NCI-H748 (cell line): ENCODE data around the gene RRAGD.
A peak's percentile ranks its signal among the peaks of the same experiment; 100 is the strongest.

Experiments
- DNase-seq: peaks from one replicate; lab custom pipeline; 2025; ENCODE audit not compliant: unreplicated experiment; lab: John Stamatoyannopoulos, UW

RRAGD gene, protein sequence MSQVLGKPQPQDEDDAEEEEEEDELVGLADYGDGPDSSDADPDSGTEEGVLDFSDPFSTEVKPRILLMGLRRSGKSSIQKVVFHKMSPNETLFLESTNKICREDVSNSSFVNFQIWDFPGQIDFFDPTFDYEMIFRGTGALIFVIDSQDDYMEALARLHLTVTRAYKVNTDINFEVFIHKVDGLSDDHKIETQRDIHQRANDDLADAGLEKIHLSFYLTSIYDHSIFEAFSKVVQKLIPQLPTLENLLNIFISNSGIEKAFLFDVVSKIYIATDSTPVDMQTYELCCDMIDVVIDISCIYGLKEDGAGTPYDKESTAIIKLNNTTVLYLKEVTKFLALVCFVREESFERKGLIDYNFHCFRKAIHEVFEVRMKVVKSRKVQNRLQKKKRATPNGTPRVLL

DNA sequence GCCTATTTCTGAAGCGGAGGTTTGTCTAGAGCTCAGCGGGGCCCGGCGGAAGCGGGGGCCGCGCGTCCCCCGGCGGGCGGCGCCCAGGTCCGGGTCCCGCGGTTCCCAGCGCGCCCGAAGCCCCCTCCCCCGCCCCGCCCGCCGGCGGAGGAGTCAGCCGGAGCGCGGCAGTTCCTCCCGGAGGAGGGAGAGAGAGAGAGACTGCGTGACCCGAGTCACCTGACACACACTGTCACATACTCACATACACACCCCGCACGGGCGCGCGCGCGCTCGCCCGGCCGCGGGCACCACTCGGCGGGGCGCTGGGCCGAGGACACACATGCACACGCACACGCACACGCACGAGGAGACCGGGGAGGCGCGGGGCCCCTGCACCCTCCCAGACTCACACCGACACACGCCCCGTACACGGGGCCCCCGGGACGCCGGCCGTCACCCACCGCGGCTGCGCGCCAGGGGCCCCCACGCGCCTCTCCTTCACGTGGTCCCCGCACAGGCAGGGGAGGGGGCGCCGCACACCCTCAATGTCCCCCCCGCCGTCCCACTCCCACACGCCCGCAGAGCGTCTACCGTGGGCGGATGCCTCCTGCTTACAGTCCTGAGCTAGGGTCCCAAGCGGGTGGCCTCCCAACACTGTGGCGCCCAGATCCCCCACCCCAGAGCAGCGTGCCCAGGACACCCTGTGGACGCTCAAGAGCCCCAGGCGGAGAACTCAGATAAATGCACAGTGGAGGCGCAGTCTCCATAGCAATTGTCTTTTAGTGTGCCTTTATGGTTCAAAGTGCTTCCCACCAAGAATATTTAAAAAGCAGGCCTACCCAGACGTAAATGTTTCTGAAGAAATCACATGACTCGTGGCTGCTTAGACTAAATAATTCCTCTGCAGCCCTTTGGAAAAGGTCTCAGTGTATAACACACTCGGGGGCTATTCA, at the start of gene RRAGD:
Gene RRAGD, minus strand, starts transcription at position 203 of the 935 bp plus-strand sequence. CDS start 280 bp downstream, outside the sequence.
- peak; percentile 79 for DNase-seq

DNA sequence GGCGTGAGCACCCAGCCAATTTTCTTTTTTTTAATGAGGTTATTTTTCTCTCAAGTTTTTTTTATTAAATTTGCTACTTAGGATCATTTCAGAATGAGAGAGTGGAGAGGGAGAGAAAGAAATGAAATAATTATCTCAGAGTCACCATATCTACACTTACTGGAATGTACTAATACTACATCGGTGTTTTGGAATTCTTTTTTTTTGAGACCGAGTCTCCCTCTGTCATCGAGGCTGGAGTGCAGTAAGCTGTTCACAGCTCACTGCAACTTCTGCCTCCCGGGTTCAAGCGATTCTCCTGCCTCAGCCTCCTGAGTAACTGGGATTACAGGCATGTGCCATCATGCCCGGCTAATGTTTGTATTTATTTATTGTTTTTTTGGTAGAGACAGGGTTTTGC, 48.6 kb upstream of the RRAGD start:
- DNase-seq, result no peak

DNA sequence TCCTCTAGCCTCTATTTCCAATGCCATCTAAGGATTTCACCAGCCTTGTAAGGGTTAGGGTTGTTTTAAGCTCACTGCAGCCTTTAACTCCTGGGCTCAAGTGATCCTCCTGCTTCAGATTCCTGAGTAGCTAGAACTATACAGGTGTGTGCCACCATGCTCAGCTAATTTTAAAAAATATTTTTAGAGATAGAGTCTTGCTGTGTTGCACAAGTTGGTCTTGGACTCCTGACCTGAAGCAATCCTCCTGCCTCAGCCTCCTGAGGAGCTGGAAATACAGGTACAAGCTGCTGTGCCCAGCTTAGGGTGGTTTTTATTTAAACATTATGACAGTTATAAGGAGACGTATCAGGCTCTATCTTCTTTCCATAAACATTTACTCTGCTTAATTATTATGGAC, 47.4 kb upstream of the RRAGD start:
- DNase-seq, result no peak

DNA sequence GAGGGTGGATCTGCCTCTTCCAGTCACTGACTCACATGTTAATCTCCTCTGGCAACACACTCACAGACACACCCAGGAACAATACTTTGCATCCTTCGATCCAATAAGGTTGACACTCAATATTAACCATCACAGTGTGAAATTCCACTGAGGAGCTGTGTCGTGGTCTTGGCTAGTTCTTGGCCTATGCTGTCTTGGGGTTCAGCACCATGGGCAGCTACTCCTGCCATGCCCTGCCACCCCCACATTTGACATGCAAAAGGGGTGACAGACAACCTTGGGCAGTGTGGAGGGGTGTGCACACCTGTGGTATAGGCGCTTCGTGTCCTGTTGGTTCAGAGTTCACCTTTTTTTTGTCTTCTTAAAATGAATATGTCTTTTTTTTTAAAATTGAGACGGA, 46.6 kb upstream of the RRAGD start:
- DNase-seq, result no peak

DNA sequence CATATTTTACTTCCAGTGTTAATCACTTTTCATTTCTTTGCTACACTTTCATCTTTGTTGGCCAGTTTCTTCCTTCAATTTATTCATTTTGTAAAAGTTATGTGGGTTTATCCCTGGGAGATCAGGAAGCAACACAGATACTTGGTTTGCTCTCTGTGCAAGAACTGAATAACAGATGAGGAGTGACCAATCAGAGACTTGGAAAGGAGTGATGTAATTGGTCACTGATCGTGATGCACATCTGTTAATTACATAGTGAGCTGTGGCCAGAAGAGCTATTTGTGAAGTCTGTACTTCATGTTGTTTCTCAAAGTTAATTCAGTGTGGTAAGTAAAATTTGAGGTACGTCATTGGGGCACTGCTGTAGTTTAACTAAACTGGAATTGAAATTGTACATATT, 42.2 kb upstream of the RRAGD start:
- DNase-seq, result no peak

DNA sequence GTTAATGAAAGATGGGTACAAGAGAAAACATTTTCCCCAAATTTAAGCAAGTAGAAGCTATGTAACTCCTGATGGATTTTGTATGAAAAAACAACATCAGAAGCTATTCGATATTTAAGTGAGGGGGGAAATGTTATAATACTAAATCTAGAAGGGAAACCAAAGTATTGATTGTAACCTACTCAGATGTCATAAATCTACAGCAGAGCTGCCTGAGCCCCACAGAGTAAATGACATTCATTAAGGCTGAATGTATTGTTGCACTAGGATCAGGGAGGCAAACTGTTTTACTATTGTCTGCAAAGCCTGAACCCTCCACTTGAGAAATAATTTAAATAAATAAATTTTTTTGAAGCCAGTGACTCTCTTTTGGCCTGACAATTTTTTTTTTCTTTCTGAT, 40.2 kb upstream of the RRAGD start:
- no peak for DNase-seq

DNA sequence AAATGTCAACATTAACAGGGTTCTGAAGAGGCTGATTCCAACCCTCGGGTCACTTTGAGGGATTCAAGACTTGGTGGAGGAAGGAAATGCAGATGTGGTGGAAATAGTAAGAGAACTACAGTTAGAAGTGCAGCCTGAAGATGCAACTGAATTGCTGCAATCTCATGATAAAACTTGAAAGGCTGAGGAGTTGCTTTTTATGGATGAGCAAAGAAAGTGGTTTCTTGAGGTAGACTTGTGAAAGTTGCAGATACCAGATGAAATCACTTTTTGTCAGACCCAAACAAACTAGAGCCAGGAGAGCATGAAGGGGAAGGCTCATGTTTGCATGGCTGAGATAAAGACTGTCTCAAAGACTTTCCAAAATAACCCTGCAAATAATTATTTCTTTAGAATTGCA, 37.1 kb upstream of the RRAGD start:
- no peak for DNase-seq

DNA sequence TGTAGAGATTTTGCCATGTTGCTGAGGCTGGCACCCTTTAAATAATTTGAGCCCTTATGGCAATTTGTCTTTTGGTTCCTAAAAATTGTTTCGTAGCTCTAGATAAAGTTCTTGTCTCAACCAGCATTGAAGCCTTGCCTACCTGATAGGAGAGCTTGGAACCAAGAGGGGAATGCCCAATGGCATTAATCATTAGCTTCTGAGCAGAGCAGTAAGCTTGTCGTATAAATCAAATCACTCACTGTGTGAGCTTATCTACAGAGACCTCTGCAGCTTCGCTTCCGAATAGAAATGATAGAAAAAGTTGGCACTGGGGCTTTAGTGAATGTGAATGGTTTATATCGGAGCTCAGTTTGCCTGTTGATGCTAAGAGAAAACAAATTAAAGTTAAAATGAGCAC, 31.6 kb upstream of the RRAGD start:
- no peak for DNase-seq

DNA sequence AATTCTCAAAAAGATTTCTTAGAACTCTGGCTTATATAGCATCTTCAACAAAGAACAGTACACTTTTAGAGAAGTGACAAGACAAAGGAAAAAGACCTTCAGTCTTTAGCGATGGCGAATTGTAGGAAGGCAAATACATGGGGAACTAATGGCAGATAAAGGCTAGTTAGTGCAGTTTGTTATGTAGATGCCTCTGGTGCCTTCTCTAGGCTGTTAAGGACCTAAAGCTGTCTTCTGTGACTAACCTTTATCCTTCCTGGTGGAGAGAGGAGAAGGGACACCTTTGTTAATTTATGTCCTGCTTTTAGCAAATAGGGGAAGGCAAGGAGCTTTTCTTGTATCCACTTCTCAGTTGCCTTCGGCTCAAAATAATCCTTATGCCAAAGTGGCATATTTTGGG, 28.1 kb upstream of the RRAGD start:
- DNase-seq, result no peak

DNA sequence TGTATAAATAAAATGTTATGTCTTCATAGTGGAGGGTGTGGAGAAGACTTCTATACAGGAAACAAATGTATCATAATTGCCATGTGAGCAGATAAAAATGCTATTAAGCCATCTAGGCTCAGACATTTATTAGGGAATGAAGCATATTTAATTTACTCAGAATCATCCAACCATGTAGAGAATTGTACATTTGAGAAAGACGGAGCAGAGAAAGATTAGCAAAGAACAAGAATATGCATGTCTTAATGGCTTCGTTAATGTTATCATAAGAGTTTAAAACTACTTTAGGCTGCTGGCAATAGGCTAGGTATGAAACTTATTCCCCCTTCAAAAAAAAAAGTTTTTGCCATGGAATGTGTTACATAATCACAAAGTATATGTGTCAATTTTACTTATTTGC, 26.9 kb upstream of the RRAGD start:
- no peak for DNase-seq

DNA sequence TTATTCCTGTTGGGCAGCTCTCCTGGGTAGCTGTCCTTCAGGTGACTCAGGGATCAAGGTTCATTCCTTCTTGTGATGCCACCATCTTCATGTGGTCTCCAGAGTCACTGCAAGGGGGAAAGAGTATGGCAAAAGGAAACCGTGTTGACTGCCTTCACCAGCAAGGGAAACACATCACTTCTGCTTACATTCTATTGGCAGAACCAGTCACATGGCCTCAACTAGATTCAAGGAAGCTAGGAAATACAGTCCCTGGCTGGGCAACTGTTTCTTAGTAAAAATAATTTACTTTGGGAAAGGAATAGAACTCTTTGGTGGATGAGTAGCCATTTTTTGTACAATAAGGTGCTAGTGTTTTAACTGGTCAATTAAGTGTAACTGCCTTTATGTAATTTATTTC, 26.2 kb upstream of the RRAGD start:
- DNase-seq, result no peak

DNA sequence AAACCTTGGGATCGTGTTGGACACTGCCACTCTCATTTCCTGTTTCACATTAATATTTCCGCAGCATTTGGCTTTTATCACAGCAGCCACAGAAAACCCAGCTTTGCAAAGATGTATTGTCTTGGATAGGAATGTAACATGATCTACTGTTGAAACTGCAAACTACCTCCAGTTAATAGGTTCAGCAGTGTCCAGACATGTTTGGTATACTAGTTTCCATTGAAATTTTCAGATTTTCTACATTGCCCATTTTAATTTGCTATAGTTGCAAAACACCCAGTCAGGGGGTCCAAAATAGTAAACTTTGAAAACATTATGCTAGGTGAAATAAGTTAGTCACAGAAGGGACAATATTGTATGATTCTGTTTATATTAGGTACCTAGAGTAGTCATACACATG, 24.2 kb upstream of the RRAGD start:
- DNase-seq, result peak; percentile 86

DNA sequence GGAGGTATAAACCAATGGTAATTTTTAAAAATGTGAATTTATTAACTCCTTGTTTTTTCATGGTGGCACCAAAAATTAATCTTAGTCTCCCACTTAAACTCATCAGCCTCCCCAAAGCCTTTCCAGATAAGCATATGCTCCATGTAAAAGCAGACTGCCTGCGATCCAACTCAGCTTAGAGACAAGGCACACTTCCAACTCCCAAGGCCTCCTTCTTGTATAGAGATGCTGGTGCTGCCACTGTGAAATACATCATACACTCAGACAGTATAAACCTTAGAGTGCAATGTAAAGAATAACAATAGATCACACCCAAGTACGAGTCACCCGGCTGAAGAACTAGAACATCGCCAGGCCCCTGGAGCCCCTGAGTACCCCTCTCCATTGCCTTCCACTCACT, 22.9 kb upstream of the RRAGD start:
- peak; percentile 44 for DNase-seq

DNA sequence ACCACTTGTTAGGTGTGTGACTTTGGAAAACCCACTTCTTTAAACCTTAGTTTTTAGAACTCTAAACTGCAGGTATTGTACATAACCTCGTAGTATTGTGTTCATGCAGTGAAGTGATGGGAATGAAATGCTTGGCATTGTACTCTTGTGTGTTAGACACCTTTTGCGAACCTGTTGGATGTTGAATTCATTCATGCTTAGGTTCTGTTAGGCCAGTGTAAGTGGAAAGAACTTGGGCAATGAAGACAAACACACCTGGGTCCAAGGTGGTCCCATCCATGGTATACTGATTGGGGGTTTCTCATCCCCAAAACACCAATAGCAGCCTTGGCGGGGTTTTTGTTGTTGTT, 22.1 kb upstream of the RRAGD start:
- DNase-seq, result no peak

DNA sequence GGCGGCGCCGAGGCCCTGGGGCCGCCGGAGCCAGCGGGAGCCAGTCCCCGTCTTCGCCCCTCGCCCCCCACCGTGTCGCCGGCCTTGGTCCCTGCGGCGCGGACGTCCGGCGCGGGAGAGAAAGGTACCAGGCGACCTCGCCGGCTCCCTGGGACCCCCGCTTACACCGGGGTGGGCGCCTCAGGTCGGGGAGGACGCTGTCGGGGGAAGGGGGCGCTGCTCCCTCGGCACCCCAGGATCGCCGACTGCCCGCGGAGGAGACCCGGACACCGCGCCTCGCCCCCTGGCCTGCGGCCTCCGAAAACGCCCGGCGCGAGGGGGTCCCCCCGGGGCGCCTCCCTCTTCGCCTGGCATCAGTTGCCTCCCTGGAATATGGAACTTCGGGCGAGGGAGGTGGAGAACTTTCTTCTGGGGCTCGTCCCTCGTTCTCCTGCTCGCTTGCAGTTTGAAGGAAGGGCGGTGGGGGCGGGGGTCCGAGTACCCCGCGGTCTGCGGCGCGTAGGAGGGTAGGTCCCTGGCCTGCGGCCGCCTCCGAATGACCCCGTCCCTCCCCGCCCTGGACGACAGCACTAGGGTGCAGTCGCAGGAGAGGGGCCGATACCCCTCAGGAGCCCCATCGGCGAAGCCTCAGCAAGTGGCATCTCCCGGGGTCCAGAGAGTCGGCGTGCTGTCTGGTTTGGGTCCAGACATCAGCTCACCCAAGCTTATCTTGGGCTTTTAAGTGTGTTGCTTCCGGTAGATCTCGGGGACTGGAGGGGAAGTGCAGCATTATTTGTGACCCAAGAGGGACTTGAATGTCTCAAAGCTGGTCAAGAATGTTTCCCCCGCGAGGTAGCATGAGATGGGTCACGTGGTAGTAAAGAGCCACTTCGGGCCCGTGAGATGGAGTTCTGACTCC, 21.4 kb upstream of the RRAGD start:
- DNase-seq, result peak; percentile 73

DNA sequence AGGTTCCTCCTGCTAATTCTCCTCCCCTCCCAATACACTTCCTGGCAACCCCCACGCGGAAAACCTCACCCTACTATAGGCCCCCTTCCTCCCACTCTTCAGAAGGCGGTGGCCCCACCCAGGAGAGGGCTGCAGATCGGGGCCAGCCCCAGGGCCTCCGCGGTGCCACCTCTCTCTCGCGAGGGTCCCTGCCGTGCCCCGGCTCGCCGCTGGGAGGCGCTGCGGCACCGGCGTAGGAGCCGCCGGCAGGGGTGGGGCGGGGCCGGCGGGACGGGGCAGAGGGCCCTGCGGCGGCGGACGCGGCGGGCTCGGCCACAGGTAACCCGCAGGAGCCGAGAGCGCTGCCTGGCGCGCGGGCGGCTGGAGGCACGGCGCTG, 20.8 kb upstream of the RRAGD start, which contains the start of gene ANKRD6:
Gene ANKRD6, plus strand, starts transcription at position 278 of the 377 bp plus-strand sequence. CDS start 133,825 bp downstream, outside the sequence.
- DNase-seq, result peak; percentile 85

DNA sequence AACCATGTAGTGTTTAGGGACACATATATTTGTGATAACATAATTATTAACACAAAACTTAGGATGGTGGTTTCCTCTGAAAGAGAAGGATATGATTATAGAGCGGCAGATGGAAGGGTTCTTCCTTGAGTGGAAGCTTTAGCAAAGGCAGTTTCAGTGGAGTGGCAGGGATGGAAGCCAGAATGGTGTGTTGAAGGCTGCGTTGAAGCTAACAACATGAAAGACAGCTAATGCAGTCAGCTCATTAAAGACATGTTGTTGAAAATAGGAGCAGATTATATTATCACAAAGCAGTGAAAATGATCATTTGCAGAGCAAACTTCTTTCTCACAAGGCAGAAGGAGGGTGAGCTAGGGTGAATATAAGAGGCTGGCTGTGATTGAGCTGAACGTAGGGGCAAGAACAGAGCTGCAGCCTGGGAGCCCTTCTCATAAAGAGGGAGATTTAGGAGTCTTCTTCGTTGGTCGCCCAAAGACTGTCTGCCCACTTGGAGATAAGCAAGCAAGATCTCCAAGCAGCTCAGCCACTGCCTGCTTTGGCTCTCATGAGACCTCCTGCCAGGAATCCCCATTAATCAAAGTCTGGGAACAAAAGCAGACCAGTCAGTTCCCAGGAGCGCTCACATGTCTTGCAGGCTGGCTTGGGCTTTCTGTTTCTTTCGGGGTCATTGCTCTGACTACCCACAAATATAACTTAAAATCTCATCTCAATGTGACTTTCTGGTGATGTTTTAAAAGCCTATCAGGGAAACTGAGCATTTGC, 18.3 kb upstream of the RRAGD start:
- peak; percentile 42 for DNase-seq

DNA sequence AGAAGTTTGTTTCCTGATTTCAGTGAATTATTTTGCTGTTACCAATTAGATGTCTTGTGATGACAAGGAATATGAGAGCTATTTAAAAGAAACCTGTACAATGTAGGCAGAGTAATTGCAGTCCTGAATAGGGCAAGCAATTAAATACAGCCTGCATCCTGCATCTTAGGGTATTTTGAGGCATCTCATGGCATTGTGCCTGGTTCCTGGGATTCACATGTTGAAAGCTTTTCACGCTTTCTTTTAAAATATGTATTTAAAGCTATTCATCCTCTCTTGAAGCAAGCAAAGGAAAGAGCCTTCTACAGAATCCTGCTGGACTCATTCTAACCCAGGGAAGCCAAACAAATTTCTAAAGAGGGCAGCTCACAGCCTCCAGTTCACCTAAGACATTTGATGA, 4.7 kb upstream of the RRAGD start:
- no peak for DNase-seq

DNA sequence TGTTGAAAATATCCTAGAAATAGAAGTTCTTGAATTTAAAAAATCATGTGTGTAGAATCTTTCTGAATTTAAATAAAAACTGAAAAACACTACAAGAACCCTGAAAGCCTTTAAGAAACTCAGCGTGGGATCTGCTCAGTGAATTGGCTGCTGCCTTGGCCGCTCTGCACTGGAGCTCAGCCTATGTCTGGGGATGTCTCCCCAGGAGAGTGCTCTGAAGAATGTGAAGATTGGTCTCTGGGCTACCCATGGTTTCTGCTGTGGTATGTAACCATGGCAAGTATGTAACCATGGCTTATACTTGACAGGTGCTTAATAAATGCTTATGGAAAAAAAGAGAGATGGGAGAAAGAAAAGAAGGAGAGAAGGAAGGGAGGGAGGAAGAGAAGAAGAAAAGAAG, 3.1 kb upstream of the RRAGD start:
- DNase-seq, result no peak

DNA sequence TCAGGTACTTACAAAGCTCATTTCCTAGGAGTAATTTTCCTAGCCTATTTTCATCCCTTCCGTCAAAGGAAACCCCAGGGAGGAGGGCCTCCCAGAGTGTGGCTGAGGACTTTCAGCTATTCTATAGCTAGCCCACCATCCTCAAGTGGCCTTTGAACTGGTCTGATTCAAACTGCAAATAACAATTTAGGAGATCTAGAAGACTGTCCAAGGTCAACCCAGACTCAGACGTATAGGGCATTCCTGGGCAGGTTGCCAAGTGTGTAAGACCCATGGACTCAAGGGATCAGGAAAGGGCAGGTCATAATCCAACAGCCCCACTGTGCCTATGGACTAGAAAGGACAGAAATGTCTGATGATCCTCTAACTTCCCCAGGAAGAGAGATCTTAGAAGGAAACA, 2.1 kb upstream of the RRAGD start:
- no peak for DNase-seq
